Endodermal cell (in vitro differentiated cells): Measurements from ENCODE around the gene GRK4. TPM values are rescaled to one million over a fixed set of nuclear protein-coding genes. Genes with fewer than 3 reads are reported as not detected.

Experiments
- DNase-seq: peaks from one replicate; pipeline ENCODE4 v3.0.0-alpha.2; 2017
- H3K27ac ChIP-seq: 2 replicates; pipeline ENCODE4 v1.5.1; 2013; ENCODE audit warnings: mild to moderate bottlenecking, low read depth, low read length, moderate library complexity
- H3K27me3 ChIP-seq: 2 replicates; pipeline ENCODE4 v1.6.1; 2013; ENCODE audit warnings: mild to moderate bottlenecking, low read length, moderate library complexity; ENCODE audit not compliant: insufficient read depth, control insufficient read depth, poor library complexity, severe bottlenecking
- H3K36me3 ChIP-seq: 2 replicates; pipeline ENCODE4 v1.7.0; 2013; ENCODE audit warnings: mild to moderate bottlenecking, low read length, moderate library complexity; ENCODE audit not compliant: control insufficient read depth, insufficient read depth
- H3K4me1 ChIP-seq: one replicate; pipeline ENCODE4 v1.7.0; 2013; ENCODE audit warnings: low read length; ENCODE audit not compliant: control insufficient read depth, insufficient read depth
- H3K4me3 ChIP-seq: 2 replicates; pipeline ENCODE4 v1.5.1; 2013; ENCODE audit warnings: mild to moderate bottlenecking, low read length, moderate library complexity
- H3K9ac ChIP-seq: 2 replicates; pipeline ENCODE4 v1.6.1; 2013; ENCODE audit warnings: mild to moderate bottlenecking, low read length, moderate library complexity; ENCODE audit not compliant: poor library complexity, severe bottlenecking; ENCODE audit errors: extremely low read depth
- H3K9me3 ChIP-seq: 2 replicates; pipeline ENCODE4 v1.6.1; 2013; ENCODE audit warnings: mild to moderate bottlenecking, low read length, moderate library complexity; ENCODE audit not compliant: control insufficient read depth
- H3K27ac Mint-ChIP-seq: 2 replicates; pipeline ENCODE4 v1.8.0; 2020; ENCODE audit warnings: mixed read lengths
- H3K27me3 Mint-ChIP-seq: 2 replicates; pipeline ENCODE4 v1.8.0; 2021; ENCODE audit warnings: mild to moderate bottlenecking, mixed read lengths; ENCODE audit not compliant: insufficient read depth
- H3K36me3 Mint-ChIP-seq: 2 replicates; pipeline ENCODE4 v1.8.0; 2020; ENCODE audit warnings: low read depth, mixed read lengths
- H3K4me1 Mint-ChIP-seq: 2 replicates; pipeline ENCODE4 v1.8.0; 2020; ENCODE audit warnings: mixed read lengths
- H3K4me3 Mint-ChIP-seq: 2 replicates; pipeline ENCODE4 v1.8.0; 2020; ENCODE audit warnings: mild to moderate bottlenecking, moderate library complexity, mixed read lengths
- H3K9me3 Mint-ChIP-seq: 2 replicates; pipeline ENCODE4 v1.8.0; 2020; ENCODE audit warnings: mild to moderate bottlenecking, mixed read lengths
- CTCF ChIP-seq: fragments of 200-600 bp; sonication (generic); conservative IDR thresholded peaks from 2 replicates; pipeline ENCODE4 v1.5.0; 2021; ENCODE audit warnings: antibody characterized with exemption, mild to moderate bottlenecking
- WGBS, 2 experiments: methylation state at CpG; one replicate each; pipeline versions ENCODE4 v1.1.5 to v1.1.7; 2013; ENCODE audit warnings: missing lambda C conversion rate in 2 of 2, mixed read lengths in 1 of 2; ENCODE audit not compliant: insufficient coverage in 1 of 2, insufficient read length in 1 of 2; 5-methylcytosine and 5-hydroxymethylcytosine counted together
- total RNA-seq, 2 donors: library from RNA; stranded (reverse); fragmentation: NEBNext Ultra II Directional in 1 of 2; extraction: Animal tissue kit (Norgen Biotek cat#: 25700) in 1 of 2; gene quantifications; 2 replicates in 1 of 2; 3 replicates in 1 of 2; pipeline ENCODE4 v1.2.1, GENCODE V29; 2021

The GRK4 gene
- total RNA-seq, 2 donors from 2014 or later = 2.8 to 4.2 TPM

- Mint-ChIP-seq H3K4me1 (no peaks in the 10 kb centered on the region), H3K9me3 (no peaks in the 10 kb centered on the region), H3K4me3 (no peak overlapping the region), H3K27ac (no peak overlapping the region), H3K36me3 (peaks cover 38% of the 10 kb centered on the region), H3K27me3 (no peaks in the 10 kb centered on the region)
- no peaks in the 10 kb centered on the region for H3K27me3 ChIP-seq
- peaks cover 41% of the 10 kb centered on the region for H3K36me3 ChIP-seq
- no peaks in the 10 kb centered on the region for H3K4me1 ChIP-seq
- no peak for TF ChIP-seq CTCF
- no peaks in the 10 kb centered on the region for H3K9me3 ChIP-seq
- no peak overlapping the region for H3K4me3 ChIP-seq
- WGBS, 2 experiments = 96 to 97% methylated on average over 8 to 10 of the region's 10 CpGs
- no peak overlapping the region for H3K9ac ChIP-seq
- no peak overlapping the region for H3K27ac ChIP-seq
- DNase-seq = no peak
These were observed 122.7 kb downstream of the GRK4 start for GRCh38 chr4:3085948-3086670.

- Histone ChIP-seq H3K9me3 (no peaks in the 10 kb centered on the region), H3K4me3 (no peak overlapping the region), H3K36me3 (peaks cover 50% of the 10 kb centered on the region), H3K4me1 (no peaks in the 10 kb centered on the region), H3K27me3 (no peaks in the 10 kb centered on the region), H3K27ac (no peak overlapping the region), H3K9ac (no peak overlapping the region)
- Mint-ChIP-seq H3K4me1 (no peaks in the 10 kb centered on the region), H3K4me3 (no peak overlapping the region), H3K36me3 (peaks cover 43% of the 10 kb centered on the region), H3K27me3 (no peaks in the 10 kb centered on the region), H3K27ac (no peak overlapping the region), H3K9me3 (no peaks in the 10 kb centered on the region)
- DNase-seq = no peak
- no peak for TF ChIP-seq CTCF
- 87 to 95% methylated on average over 3 to 4 of the region's 4 CpGs for WGBS, 2 experiments
These were observed 123.9 kb downstream of the GRK4 start for GRCh38 chr4:3087115-3087797.

Other genes with a start within 250 kb of the GRK4 start
- gene TNIP2, start 207.2 kb upstream of the GRK4 start, total RNA-seq = 10 to 100 TPM; 33.1 to 36.5 TPM
- gene SH3BP2, start 170.5 kb upstream of the GRK4 start, total RNA-seq = 10 to 100 TPM; 40.5 to 43.8 TPM
- gene ADD1, start 119.7 kb upstream of the GRK4 start, total RNA-seq = 100 to 1,000 TPM; 231 to 257 TPM
- gene NOP14, start 165 bp upstream of the GRK4 start, total RNA-seq = 10 to 100 TPM; 23.0 to 31.9 TPM
- gene HTT-AS, start 111.0 kb downstream of the GRK4 start, total RNA-seq = not detected
- gene HTT, start 111.1 kb downstream of the GRK4 start, total RNA-seq = 100 to 1,000 TPM; 104 to 109 TPM